K562 (cell line): ENCODE data around the gene WDFY2.

Experiments
- BMI1 ChIP-seq: fragments of 150-350 bp; IDR thresholded peaks from 2 replicates; pipeline ENCODE4 v1.6.1; 2014; ENCODE audit warnings: low read length
- FOS ChIP-seq: IDR thresholded peaks from 3 replicates; pipeline ENCODE4 v1.6.1; 2011; ENCODE audit not compliant: insufficient read length; ENCODE audit errors: extremely low read depth
- GABPA ChIP-seq: fragments of 200-800 bp; sonication (Bioruptor generic); conservative IDR thresholded peaks from 2 replicates; pipeline ENCODE4 v1.6.1; 2016; ENCODE audit warnings: low read depth, missing genetic modification characterization, missing compliant biosample characterization
- HNRNPLL ChIP-seq: fragments of 200-400 bp; formaldehyde crosslinking; IDR thresholded peaks from 2 replicates; pipeline ENCODE4 v1.6.1; 2017; ENCODE audit warnings: low read length, low read depth, mild to moderate bottlenecking; ENCODE audit not compliant: poor library complexity, severe bottlenecking
- KDM4B ChIP-seq, 2 experiments: fragments of 450-650 bp in 1 of 2; sonication (generic) in 1 of 2; IDR thresholded peaks; 2 replicates each; pipeline ENCODE4 v1.6.1; 2016 to 2017; ENCODE audit warnings: borderline replicate concordance in 2 of 2, antibody characterized with exemption in 1 of 2, low read depth in 1 of 2, mild to moderate bottlenecking in 1 of 2
- POU5F1 ChIP-seq: fragments of 150-350 bp; IDR thresholded peaks from 2 replicates; pipeline ENCODE4 v1.6.1; 2014; ENCODE audit warnings: borderline replicate concordance, low read length, low read depth, mild to moderate bottlenecking; ENCODE audit not compliant: partially characterized antibody
- RAD21 ChIP-seq, 2 experiments: fragments of 250-450 bp in 1 of 2; fragments of 450-650 bp in 1 of 2; sonication (Bioruptor Pico) in 1 of 2; formaldehyde crosslinking in 1 of 2; IDR thresholded peaks in 1 of 2; conservative IDR thresholded peaks in 1 of 2; 2 replicates each; pipeline versions ENCODE4 v1.4.0 to v1.8.0; 2020 to 2022; ENCODE audit warnings: mild to moderate bottlenecking in 2 of 2, moderate library complexity in 1 of 2
- RFX5 ChIP-seq: IDR thresholded peaks from 2 replicates; pipeline ENCODE4 v1.6.1; 2011; ENCODE audit warnings: low read depth, mild to moderate bottlenecking, improper control_type of control experiment, low read length
- ZNF24 ChIP-seq: fragments of 450-650 bp; IDR thresholded peaks from 2 replicates; pipeline ENCODE4 v1.6.1; 2016
- ZNF384 ChIP-seq: IDR thresholded peaks from 2 replicates; pipeline ENCODE4 v1.6.1; 2012; ENCODE audit warnings: low read depth, low read length, improper control_type of control experiment
- TF ChIP-seq, protein P1 (sequence below): sonication (generic); formaldehyde crosslinking; IDR thresholded peaks from 2 replicates; pipeline ENCODE4 v1.8.0; 2022; ENCODE audit warnings: mild to moderate bottlenecking, missing genetic modification reagents, borderline replicate concordance
- TF ChIP-seq, protein P2 (sequence below), 3 experiments: IDR thresholded peaks in 2 of 3; conservative IDR thresholded peaks in 1 of 3; 2 replicates each; pipeline ENCODE4 v1.5.1; 2011 to 2012; ENCODE audit warnings: low read length in 3 of 3, mild to moderate bottlenecking in 3 of 3, control low read depth in 2 of 3, improper control_type of control experiment in 1 of 3, inconsistent platforms in 1 of 3, low read depth in 1 of 3, mixed read lengths in 1 of 3, moderate library complexity in 1 of 3; ENCODE audit not compliant: insufficient read depth in 2 of 3
- TF ChIP-seq, protein P3 (sequence below): fragments of 250-450 bp; sonication (Bioruptor Pico); IDR thresholded peaks from 2 replicates; pipeline ENCODE4 v1.5.1; 2021; ENCODE audit warnings: mild to moderate bottlenecking

DNA sequence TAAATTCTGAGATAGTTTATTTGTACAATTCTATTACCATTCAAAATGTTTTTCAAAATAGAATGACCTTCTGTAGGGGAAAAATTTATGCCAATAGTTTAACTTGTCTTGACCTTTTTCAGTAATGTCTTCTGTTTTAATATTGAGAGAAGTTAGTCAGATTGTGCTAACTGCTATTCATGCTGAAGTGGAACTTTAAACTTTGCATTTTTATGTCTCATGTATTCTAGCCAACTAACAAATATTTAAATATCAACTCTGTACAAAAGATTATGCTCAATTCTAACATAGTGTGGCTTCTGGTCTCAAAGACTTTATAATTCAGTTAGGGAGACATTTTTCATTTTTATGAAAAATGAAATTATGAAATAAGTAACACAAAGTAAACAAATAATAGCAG, 94.2 kb downstream of the WDFY2 start:
- TF ChIP-seq HNRNPLL (no peak), POU5F1 (no peak), BMI1 (no peak), RFX5 (no peak), ZNF384 (no peak), GABPA (no peak), FOS (no peak), RAD21 (CRISPR knock-in tag; conservative IDR thresholded peaks at IDR 0.05 in 1 of 2, IDR thresholded peaks at IDR 0.05 in 1 of 2) (no peak), KDM4B (IDR thresholded peaks at IDR 0.05; ENCODE audit: borderline replicate concordance in 2 of 2, low read depth in 1 of 2) (no peak), ZNF24 (no peak)
- TF ChIP-seq, protein P1, sequence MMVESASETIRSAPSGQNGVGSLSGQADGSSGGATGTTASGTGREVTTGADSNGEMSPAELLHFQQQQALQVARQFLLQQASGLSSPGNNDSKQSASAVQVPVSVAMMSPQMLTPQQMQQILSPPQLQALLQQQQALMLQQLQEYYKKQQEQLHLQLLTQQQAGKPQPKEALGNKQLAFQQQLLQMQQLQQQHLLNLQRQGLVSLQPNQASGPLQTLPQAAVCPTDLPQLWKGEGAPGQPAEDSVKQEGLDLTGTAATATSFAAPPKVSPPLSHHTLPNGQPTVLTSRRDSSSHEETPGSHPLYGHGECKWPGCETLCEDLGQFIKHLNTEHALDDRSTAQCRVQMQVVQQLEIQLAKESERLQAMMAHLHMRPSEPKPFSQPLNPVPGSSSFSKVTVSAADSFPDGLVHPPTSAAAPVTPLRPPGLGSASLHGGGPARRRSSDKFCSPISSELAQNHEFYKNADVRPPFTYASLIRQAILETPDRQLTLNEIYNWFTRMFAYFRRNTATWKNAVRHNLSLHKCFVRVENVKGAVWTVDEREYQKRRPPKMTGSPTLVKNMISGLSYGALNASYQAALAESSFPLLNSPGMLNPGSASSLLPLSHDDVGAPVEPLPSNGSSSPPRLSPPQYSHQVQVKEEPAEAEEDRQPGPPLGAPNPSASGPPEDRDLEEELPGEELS, result no peak
- TF ChIP-seq, protein P2, sequence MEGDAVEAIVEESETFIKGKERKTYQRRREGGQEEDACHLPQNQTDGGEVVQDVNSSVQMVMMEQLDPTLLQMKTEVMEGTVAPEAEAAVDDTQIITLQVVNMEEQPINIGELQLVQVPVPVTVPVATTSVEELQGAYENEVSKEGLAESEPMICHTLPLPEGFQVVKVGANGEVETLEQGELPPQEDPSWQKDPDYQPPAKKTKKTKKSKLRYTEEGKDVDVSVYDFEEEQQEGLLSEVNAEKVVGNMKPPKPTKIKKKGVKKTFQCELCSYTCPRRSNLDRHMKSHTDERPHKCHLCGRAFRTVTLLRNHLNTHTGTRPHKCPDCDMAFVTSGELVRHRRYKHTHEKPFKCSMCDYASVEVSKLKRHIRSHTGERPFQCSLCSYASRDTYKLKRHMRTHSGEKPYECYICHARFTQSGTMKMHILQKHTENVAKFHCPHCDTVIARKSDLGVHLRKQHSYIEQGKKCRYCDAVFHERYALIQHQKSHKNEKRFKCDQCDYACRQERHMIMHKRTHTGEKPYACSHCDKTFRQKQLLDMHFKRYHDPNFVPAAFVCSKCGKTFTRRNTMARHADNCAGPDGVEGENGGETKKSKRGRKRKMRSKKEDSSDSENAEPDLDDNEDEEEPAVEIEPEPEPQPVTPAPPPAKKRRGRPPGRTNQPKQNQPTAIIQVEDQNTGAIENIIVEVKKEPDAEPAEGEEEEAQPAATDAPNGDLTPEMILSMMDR (IDR thresholded peaks at IDR 0.05 in 2 of 3, conservative IDR thresholded peaks at IDR 0.05 in 1 of 3; ENCODE audit: insufficient read depth in 2 of 3, low read depth in 1 of 3, low read length in 3 of 3), result no peak
- TF ChIP-seq, protein P3, sequence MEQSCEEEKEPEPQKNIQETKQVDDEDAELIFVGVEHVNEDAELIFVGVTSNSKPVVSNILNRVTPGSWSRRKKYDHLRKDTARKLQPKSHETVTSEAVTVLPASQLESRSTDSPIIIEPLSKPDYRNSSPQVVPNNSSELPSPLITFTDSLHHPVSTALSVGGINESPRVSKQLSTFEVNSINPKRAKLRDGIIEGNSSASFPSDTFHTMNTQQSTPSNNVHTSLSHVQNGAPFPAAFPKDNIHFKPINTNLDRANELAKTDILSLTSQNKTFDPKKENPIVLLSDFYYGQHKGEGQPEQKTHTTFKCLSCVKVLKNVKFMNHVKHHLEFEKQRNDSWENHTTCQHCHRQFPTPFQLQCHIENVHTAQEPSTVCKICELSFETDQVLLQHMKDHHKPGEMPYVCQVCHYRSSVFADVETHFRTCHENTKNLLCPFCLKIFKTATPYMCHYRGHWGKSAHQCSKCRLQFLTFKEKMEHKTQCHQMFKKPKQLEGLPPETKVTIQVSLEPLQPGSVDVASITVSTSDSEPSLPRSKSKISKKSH, result no peak
